NCI-H345 treated with DMSO at 0.1 percent for 48 hours (cell line): ENCODE measurements around the gene ARHGEF9.
"Not testable (repeated sequence)": the region's sequence is repeated elsewhere in the genome, so short reads cannot be mapped to it uniquely, and the experiment has no call there.

ENCODE experiments used
- DNase-seq: peaks from one replicate; lab custom pipeline; 2025; ENCODE audit not compliant: unreplicated experiment; lab: John Stamatoyannopoulos, UW

The ARHGEF9 gene

GRCh38 chrX:63784902-63785707, at the start of gene ARHGEF9:
ARHGEF9 (minus strand) TSS chrX:63785214; CDS start chrX:63785145, 69 bp downstream.
- no peak for DNase-seq

GRCh38 chrX:63825446-63825845, 40.4 kb upstream of the ARHGEF9 start:
- DNase-seq = not testable (repeated sequence)

- no peak for DNase-seq
Observed at GRCh38 chrX:63818156-63818555, 33.1 kb upstream of the ARHGEF9 start.

- no peak for DNase-seq
Observed at GRCh38 chrX:63817696-63818095, 32.7 kb upstream of the ARHGEF9 start.

DNA sequence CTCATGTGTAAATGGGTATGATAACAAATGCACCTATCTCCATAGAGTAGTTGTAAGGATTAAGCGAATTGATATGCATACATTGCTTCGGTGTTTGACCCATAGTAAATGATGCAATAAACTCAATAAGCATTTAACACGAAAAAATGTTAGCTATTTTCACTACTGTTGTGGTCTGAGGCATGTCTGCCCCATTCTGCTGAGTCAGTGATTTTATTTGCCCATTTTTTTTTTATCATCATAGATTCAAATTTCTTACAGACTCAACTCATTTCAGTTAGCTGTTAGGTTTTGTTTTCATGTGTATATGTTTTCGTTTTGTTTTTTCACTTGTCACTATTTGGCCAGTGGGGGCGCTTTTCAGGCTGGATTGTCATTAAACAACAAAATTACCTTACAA, 27.8 kb upstream of the ARHGEF9 start:
- no peak for DNase-seq

DNA sequence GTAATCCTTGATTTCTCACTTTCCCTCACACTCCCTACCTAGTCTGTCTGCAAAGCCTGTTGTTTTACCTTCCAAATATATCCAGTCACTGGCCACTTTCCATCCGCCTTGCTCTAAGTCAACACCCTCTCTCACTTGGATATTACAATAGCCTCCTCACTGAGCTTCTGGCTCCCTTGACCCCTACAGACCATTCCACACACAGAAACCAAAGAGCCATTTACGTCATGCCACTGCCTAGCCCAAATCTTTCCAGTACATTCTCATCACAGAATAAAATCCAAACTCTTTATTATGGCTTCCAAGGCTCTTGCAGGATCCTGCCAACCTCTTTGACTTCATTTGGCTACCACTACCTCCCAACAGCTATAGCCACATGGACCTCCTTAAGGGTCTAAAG, 25.7 kb upstream of the ARHGEF9 start:
- no peak for DNase-seq

- DNase-seq = no peak
Observed at GRCh38 chrX:63809173-63809572, 24.2 kb upstream of the ARHGEF9 start.

DNA sequence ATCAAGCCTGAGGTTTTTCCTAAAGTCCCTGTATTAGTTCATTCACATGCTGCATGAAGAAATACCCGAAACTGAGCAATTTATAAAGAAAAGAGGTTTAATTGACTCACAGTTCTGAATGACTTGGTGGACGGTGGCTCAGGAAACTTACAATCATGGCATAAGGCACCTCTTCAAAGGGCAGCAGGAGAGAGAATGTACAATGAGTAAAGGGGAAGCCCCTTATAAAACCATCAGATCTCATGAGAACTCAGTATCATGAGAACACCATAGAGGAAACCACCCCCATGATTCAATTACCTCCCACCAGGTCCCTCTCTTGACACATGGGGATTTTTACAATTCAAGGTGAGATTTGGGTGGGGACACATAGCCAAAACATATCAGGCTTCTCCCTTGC, 10.4 kb upstream of the ARHGEF9 start:
- DNase-seq = not testable (repeated sequence)

DNA sequence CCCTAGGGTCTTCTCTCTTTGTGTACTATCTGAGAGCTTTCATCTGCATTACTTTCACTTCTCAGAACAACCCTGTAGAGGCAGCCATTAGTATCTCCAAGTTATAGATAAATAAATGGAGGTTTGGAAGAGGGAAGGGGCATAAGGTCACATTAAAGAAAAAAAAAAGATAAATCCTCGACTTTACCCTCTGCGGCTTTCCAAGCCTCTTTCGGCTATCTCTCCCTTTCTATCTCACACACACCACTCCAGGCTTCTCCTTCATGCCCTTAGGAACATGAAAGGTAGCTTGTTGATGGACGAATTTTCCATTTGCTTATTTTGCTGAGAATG, 660 bp upstream of the ARHGEF9 start:
- no peak for DNase-seq

DNA sequence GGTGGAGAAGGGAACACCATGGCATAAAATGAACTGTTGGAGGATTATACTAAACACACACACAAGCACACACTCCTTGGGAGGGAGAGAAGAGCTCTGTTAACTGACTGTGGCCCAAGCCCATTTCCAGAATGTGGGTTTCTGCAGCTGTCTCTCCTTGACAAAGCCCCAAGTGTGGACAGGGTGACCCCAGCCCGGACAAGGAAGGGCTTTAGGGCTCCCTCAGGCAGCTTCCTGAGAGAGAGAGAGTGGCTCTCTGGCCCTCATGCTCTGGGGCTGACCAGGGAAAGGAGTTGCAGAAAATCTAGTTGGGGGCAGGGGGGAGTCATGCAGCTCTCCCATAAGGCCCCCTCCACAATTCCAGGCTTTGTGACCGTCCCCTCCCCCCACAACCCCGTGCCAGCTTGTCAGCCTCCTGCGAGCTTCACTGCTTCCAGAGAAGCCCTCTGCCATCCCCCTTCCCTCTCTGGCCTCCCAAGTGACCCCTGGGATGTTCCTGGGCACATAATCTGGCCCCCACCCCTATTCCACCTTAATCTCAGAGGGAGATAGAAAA, 590 bp downstream of the ARHGEF9 start:
- DNase-seq = no peak

GRCh38 chrX:63782515-63782914, 2.5 kb downstream of the ARHGEF9 start:
- DNase-seq = no peak

DNA sequence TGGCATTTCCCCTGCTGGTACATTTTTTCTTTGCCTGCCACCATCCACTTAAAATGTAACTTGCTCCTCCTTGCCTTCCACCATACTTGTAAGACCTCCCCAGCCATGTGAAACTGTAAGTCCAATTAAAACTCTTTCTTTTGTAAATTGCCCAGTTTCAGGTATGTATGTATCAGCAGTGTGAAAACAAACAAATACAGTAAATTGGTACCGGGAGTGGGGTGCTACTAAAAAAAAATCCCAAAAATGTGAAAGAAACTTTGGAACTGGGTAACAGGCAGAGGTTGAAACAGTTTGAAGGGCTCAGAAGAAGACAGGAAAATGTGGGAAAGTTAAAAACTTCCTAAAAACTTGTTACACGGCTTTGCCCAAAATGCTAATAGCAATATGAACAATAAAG, 16.3 kb downstream of the ARHGEF9 start:
- no peak for DNase-seq

- DNase-seq = no peak
Observed at GRCh38 chrX:63765712-63766111, 19.3 kb downstream of the ARHGEF9 start.

GRCh38 chrX:63764946-63765345, 20.1 kb downstream of the ARHGEF9 start:
- DNase-seq = no peak

- no peak for DNase-seq
Observed at GRCh38 chrX:63761639-63762038, 23.4 kb downstream of the ARHGEF9 start.

- DNase-seq = no peak
Observed at GRCh38 chrX:63758011-63758410, 27.0 kb downstream of the ARHGEF9 start.

DNA sequence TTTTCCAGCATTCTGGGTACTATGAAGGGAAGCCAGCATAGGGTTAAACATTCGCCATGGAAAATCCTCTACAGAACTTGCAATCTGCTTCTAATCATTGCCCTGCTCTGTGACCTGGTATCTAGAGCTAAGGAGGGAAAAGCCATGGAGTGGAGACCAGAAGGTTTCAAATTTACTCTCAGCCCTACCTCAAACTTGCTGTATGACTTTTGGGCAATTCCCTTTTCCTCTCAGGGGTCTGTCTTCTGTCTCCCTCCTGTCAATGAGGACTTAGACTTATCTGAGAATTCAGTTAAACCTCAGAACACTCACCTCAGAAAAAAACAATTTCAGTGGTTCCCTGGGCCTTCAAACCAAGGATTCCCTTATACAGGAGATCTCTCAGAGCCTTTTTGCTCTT, 29.1 kb downstream of the ARHGEF9 start:
- DNase-seq = no peak

- DNase-seq = peak; percentile 32
Observed at GRCh38 chrX:63754860-63755579, 30.0 kb downstream of the ARHGEF9 start.

GRCh38 chrX:63754136-63754859, 30.7 kb downstream of the ARHGEF9 start:
- DNase-seq = no peak

DNA sequence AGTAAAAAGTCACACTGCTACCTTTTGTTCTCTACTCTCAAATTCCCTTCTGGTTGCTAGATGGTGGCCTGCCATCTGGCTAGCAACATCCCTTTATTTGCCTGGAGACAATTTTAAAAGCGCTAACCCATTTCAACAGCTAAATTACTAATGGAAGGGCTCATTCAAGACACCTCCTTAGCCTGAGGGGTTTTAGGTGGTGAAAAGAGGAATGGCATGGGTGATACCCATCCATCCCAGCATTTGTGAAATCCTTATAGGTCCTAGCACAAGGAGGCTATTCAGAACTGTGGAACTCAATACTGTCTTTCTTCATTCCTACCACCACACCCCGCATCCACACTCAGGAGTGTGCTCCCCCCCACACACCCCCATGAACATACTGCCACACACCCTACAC, 33.5 kb downstream of the ARHGEF9 start:
- DNase-seq = no peak

DNA sequence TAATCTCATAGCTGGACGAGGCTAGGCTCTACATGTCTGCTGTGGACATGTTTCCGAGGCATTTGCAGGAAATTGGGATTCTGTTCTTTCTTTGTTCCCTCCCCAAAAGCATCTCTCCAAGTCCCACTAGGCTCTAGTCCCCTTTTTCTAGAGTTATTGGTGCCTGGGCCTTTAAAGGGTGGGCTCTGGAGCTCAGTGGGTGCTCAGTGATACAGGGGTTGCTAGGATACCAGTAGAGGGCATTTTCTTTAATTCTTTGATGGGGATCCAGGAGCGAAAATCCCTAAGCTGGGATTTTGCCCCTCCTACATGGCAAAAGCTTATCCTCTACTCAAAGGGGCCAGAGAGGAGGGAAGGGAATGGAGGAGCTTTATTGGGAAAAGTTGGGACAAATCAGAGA, 34.2 kb downstream of the ARHGEF9 start:
- no peak for DNase-seq

GRCh38 chrX:63747331-63747730, 37.7 kb downstream of the ARHGEF9 start:
- no peak for DNase-seq
